ENCODE measurements around the gene FSTL5.

DNA sequence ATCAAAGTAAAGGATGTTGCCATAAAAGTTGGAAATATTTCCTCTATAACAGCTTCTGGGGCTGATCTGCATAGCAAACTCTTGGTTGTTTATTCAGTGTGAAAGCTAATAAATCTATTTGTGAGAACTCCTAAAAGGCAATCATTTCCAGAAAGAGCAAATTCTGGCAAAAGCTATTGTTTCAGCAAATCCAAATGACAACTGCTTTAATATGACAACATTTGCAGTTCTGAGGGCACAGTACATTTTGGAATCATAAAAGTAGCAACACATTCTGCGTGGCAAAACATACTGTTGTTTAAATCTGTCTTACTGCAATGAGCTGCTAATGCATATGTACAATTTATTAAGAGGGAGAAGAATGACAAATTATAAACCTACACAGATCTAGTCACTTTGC lies 818.1 kb downstream of the FSTL5 start:
- TF ChIP-seq CTCF (conservative IDR thresholded peaks at IDR 0.05; ENCODE audit: low read length) = no peak
- TF ChIP-seq EZH2phosphoT487 (IDR thresholded peaks at IDR 0.05; ENCODE audit: borderline replicate concordance, low read depth, low read length) = no peak

All from OCI-LY7 (cell line).